GM18511 (cell line): Measurements from ENCODE around the gene DPH7.
"Not testable (repeated sequence)": the region's sequence is repeated elsewhere in the genome, so short reads cannot be mapped to it uniquely, and the experiment has no call there.

Experiments
- ATAC-seq: cut with Tn5 transposase; IDR thresholded peaks from one replicate; pipeline ENCODE4 v1.9.1; 2021; ENCODE audit warnings: mild to moderate bottlenecking, moderate library complexity; ENCODE audit not compliant: unreplicated experiment

The DPH7 gene

DNA sequence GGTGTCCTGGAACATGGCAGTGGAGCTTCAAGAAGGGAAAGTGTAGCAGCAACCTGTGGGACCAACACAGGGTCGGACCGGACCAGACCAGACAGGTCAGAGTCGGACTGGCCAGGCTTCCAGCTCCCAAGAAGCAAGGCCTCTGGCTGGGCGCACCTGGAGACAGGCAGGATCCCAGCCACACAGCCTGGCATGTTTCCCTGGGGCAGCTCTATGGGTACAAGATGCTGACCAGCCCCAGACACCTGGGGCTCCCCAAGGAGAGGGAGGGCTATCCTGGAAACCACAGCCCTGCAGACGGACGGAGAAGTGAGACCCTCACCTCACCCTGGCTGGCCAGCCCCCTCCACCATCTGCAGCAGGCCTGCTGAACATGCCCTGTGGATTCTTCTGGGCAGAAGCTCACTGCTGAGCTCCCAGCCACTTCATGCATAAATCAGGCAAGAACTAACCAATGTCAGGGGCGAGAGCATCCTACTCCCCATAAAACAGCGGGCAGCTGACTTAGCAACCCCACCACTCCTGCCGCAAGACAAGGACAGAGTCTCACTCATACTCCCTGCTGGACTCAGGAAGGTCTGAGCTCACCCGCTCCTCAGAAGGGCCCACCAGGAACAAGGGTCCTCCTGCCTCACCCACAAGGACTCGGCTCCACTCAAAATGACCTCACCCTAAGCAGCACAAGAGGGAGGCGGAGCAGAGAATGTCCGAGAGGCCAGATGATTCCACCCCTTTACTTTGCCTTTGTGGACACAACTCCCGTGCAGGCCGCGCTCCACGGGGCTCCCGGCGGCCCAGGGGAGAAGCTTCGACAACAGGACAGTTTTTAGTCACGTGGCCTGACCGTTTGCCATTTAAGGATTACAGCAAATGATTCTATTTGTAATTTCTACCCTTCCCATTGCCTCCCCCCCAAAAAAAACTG is 2.9 kb upstream of the DPH7 start:
- ATAC-seq, result no peak

DNA sequence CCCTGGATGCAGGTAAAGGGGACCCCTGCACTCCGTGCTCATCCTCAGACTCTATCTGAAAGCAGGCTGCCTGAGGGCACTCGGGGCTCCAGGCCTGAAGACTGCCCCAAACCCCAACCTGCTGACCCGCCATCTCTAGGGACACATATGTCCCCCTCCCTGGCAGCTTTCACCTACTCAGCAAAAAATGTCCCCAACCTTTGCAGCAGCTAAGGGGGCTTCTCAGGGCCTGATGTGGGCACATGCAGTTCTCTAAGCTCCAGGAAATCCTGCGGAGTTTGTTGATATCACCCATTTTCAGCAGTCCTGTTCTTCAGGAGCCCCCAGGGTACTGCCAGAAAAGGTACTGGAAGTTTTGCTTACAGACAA is 2.2 kb upstream of the DPH7 start:
- ATAC-seq, result no peak

DNA sequence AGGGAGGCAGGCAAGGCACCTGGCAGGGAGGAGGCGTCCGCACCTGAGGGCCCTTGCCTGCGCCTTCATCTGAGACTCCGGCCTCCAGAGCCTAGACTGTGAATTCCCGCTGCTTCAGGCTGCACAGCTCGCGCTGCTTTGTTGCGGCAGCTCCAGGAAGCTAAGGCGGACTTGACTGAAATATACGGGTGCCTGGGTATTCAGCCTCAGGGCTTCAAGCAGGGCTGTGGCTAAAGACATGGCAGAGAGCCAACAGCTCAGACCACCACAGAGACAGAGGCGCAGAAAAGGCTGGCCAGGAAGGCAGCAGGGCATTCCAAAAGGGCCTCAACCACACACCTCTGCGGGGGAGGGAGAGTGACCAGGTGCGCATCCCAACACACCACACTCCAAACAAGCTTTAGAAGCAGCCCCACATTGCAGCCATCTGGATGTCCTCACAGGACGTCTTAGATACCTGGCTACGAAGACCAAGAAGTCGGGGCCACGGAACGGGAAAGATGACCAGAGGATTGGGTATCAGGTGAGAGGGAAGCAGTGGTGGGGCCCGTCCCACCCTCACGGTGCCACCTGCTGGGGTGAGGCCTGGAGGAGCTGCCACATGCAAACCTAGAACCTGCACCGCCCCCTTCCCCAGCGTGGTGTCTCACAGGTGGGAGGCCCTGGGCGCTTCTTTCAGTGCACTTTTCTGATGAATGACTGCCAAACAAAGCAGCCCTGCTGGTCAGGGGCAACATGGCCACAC is 1.7 kb upstream of the DPH7 start:
- no peak for ATAC-seq

DNA sequence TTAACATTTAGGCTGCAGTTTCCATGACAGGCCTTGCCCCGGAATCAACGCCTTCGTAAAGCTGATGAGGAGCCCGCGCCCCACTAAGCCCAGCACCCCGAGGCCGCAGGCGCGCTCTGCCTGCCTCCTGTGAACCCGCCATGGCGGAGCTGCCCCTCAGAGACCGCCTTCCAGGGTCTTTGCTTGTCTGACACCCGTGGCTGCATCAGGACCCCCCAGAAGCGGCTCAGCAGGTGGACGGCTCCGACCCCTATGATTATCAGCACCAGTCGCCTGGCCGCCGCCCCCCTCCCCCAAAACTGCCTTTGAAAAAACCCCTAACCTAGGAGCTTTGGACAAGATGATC is 507 bp upstream of the DPH7 start:
- ATAC-seq, result no peak

DNA sequence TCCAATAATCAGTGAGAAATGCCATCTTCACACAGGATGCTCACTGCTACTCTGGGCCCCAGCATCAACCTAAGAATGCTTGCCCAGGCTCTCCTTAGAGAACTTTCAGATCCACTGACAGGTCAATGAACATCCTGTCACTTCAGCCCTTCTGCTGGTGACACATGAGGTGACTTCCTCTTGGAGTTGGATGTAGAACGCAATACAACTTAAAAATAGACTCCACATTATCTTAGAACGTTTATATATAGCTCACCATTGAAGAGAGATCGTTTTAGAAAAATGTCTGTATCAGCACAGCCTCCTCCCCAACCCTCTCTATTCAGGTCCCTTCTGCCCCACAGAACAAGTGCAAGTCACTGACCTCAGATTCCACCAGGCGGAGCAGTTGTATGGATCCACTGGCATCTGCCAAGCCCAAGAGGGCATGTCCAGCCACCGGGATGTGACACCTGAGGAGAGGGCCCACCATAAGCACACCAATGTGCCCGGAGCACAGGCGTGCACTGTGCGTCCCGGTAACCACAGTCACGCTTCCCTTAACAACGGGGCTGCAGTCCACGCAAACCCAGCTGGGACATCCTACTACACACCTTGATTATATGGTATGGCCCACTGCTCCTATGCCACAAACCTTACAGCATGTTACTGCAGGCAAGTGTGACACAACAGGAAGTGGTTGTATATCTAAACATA is 2.9 kb downstream of the DPH7 start:
- no peak for ATAC-seq

DNA sequence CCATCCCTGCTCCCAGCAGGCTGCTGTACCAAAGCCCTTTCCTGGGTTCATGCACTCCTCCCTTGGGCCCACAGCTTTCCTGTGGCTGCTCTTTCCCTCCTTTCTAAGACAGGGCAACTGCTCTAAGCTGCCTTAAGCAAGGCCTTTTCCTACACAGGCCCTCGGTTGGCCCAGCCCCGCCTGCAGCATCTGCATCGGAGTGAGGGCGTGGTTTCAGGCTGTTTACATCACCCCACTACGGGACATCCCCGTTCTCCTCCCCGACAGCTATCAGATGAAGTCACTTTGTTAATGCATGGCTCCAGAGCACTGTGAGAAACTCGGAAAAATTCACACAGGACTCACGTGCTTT is 3.4 kb downstream of the DPH7 start:
- no peak for ATAC-seq

DNA sequence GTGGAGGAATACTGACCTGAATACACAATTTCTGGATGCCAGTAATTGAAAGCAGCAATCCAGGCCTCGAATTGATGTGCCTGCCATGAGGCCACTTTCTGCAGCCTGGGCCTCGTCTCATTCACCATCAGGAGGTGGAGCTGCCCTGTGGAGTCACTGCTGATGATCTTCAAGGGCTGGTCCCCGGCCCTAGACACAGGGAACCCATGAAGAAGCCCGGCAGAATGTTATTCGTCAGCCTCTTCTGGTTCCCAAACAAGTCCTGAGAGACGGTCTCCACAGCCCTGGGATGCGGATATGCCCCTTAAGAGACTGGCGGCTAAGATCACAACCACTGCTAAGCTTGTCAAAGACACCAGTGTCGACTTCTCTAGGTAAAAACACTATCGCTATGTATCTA is 4.5 kb downstream of the DPH7 start:
- ATAC-seq, result no peak

DNA sequence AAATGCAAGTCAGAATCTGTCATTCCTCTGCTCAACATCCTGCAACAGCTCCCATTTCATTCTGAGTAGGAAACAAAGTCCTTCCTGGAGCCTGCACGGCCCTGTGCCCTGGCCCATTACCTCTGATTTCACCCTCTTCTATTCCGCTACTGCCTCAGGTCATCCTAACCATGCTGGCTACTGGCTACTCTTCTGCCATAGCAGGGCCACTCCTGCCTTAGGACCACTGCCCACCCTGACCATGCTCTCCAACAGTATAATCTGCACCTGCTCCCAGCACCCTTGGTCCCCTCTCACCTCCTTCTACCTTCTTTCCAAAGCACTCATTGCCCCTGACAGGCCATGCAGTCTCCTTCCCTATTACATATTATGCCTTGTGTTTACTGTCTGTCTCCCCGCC is 8.2 kb downstream of the DPH7 start:
- ATAC-seq, result no peak

DNA sequence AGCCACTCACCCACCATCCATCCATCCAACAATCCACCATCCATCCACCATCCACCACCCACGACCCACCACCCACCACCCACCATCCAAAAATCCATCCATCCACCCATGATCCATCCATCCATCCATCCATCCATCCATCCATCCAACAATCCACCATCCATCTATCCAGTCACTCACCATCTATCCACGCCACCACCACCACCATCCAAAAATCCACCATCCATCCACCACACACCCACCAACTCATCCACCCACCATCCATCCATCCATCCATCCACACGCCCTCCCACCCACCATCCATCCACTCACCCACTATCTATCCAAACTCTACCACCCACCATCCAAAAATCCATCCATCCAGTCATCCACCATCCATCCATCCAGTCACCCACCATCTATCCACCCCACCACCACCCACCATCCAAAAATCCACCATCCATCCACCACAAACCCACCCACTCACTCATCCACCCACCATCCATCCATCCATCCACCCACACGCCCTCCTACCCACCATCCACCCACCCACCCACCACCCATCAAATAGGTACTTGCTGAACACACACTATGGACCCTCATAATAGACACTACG is 9.0 kb downstream of the DPH7 start:
- no peak for ATAC-seq

DNA sequence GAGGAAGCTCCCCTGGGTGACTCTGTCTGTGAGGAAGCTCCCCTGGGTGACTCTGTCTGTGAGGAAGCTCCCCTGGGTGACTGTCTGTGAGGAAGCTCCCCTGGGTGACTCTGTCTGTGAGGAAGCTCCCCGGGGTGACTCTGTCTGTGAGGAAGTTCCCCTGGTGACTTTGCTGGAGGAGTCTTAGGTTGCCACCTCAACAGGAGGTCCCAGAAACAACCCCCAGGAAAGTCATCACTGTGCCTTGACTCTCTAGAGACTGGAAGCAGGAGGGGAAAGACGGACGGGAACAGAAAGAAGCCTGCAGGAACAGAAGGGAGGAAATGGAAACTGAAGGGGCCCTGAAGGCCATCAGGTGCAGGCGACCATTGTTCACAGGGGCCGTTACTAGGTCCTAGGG is 10.3 kb downstream of the DPH7 start:
- not testable (repeated sequence) for ATAC-seq

DNA sequence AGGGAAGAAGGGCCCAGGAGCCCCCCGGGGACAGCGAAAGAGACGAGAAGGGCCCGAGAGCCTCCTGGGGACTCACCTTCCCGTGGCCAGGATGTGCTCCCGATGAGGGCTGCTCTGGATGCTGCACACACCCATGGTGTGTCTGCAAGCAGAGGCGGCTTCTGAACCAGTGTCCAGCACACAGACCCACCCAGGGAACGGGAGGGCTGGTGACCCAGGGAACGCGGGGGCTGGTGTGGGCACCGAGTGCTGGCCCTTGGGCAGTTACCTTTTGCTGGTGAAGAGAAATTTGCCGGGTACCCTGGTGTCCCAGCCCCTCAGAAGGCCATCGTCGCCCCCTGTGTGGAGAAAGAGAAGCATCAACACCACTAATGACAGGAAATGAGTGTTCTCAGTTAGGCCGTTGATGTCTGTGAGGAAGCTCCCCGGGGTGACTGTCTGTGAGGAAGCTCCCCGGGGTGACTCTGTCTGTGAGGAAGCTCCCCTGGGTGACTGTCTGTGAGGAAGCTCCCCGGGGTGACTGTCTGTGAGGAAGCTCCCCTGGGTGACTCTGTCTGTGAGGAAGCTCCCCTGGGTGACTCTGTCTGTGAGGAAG is 13.8 kb downstream of the DPH7 start:
- no peak for ATAC-seq

DNA sequence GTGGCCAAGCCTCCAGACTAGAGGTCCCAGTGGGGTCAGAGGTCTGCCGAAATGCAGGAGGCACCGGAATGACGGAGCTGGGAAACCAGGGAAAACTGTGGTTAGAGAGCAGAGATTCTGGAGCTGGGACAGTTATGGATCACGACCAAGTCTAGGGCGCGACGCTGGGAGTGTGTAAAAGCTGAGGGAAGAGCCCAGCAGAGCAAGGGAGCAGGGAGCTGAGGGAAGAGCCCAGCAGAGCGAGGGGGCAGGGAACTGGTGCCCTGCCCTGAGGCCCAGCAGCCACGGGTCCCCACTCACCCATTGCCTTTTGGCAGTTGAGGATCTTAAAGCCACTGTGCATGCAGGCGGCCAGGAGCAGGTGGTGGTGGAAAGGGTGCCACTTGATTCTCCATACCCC is 14.6 kb downstream of the DPH7 start:
- ATAC-seq, result no peak

DNA sequence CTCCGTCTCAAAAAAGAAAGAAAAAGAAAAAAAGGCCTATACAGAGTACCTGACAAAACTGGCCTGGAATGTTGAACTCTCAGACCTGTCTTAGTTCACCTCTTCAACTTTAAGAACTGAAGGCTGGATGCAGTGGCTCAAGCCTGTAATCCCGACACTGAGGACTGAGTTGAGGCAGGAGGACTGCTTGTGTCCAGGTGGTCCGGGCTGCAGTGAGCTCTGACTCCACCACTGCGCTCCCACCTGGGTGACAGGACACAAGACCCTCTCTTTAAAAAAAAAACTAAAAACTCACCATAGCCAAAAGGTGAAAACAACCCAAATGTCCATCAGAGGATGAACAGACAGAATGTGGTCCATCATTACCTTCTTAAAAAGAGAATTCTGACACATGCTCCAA is 20.6 kb downstream of the DPH7 start:
- ATAC-seq, result no peak

DNA sequence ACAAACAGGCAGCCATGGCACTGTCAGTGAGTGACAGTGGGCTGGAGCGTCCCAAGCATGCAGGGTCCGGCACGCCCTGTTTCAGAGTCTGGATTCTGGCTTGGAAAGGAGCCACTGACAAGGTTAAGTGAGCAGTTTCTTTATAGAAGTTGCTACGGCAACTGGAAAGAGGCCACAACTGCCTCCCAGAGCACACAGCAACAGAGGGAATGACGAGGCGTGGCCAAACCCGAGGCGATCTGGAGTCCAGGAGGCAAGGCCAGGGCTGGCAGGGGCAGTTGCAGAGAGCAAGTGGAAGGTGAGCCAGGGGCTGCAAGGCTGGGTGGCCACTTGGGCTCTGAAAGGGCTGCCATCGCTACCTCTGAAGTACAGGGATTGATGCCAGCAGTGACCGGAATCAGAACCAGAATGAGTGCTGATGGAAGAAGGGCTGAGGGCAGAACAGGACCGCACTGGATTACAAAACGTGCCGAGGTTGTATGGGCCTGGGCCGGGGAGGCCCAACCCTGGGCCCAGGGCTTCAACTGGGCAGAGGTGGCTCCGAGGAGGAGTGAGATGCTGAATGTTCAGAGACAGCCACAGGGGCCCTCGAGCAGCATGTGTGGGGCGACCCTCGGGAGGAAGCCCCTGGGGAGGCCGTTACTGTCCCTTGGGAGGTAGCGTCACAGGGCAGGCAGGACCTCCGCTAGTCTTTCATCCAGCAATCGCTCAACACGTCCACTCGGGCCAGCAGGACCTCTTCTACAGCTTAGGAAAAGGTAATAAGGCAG is 22.5 kb downstream of the DPH7 start:
- no peak for ATAC-seq

DNA sequence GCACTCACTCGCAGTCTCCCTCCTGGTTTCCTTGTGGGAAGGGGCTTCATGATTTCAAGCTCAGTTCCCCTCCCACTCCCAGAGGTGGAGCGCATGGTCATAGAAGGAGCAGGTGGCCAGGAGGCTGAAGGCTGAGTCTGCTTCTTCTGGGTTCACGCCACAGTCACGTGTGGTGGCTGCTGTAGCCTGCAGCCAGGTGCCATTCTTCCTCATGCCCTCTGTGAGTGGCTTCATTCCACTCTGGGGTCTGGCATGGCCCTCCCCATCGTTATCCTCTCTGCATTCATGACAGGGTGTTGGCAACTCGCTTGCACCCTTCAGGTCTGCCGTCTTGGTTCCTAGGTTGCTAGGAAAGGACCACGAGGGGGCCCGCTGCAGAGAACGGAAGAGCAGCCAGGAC is 23.5 kb downstream of the DPH7 start:
- ATAC-seq, result no peak

DNA sequence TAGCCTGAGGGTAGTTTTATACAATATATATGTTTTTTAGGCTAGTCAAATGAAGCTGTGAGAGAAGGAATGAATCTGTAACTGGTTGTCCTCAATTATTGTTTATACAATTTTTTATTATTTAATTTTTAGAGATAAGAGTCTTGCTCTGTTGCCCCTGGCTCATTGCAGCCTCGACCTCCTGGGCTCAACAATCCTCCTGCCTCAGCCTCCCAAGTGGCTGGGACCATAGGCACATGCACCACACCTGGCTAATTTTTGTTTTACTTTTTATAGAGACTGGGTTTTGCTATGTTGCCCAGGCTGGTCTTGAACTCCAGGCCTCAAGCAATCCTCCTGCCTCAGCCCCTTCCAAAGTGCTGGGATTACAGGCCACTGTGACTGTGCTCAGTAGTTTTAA is 24.4 kb downstream of the DPH7 start:
- ATAC-seq, result no peak

DNA sequence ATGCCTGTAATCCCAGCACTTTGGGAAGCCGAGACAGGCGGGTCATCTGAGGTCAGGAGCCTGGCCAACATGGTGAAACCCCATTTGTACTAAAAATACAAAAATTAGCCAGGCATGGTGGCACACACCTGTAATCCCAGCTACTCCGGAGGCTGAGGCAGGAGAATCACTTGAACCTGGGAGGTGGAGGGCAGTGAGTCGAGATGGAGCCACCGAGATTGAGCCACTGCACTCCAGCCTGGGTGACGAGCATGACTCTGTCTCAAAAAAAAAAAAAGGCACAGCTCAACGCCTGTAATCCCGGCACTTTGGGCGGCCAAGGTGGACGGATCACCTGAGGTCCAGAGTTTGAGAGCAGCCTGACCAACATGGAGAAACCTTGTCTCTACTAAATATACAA is 25.1 kb downstream of the DPH7 start:
- ATAC-seq, result not testable (repeated sequence)

DNA sequence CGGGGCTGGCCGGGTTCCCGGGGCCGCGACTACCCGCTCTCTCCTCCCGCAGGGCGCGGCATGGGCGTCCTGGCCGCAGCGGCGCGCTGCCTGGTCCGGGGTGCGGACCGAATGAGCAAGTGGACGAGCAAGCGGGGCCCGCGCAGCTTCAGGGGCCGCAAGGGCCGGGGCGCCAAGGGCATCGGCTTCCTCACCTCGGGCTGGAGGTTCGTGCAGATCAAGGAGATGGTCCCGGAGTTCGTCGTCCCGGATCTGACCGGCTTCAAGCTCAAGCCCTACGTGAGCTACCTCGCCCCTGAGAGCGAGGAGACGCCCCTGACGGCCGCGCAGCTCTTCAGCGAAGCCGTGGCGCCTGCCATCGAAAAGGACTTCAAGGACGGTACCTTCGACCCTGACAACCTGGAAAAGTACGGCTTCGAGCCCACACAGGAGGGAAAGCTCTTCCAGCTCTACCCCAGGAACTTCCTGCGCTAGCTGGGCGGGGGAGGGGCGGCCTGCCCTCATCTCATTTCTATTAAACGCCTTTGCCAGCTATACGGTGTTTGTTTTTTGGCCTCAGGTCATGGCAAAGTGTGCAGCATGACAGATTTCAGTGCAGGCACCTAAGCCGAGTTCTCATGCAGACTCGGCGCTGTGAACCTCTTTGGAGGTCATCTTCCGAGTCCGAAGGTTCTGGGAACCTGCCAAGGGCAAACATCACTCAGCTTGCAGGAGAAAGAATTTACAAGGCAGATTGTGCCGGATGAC is 26.5 kb downstream of the DPH7 start:
- ATAC-seq, result peak; percentile 28

DNA sequence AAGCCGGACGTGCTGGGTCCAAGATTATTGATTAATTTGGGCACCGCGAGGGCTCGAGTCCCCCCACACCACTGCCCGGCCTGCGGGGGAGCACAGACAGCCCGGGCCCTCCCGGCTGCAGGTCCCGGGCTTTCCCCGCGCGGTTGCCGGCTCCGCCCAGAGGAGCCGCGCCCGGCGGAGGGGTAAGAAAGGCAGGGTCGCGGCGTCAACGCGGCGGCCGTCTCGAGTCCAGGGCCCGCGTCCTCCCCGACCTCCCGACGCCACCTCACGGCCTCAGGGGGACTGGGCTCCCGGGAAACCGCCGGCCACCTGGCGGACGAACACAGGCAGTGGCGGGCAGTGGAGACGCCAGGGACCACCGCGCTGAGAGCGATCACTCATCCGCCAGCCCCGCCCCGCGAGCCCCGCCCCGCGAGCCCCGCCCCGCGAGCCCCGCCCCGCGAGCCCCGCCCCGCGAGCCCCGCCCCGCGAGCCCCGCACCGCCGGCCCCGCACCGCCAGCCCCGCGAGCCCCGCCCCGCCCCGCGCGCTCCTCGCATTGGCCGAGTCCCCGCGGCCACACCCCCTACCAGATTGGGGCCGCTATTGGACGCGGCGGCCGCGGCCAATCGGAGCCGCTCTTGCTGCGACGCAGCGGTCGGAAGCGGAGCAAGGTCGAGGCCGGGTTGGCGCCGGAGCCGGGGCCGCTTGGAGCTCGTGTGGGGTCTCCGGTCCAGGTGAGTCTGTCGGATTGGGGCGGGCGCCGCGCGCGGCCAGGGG is 27.3 kb downstream of the DPH7 start, which contains the start of gene MRPL41:
Gene MRPL41, plus strand, starts transcription at position 616 of the 758 bp plus-strand sequence. CDS start 203 bp downstream, outside the sequence.
- ATAC-seq, result peak; percentile 79
